Smooth muscle cell (in vitro differentiated cells): Measurements from ENCODE around the gene TNRC6B. TPM values are rescaled to one million over a fixed set of nuclear protein-coding genes. Genes with fewer than 3 reads are reported as not detected.
A peak's percentile ranks its signal among the peaks of the same experiment; 100 is the strongest.

Source experiments
- DNase-seq: peaks from one replicate; lab custom pipeline; 2025; ENCODE audit not compliant: unreplicated experiment; lab: John Stamatoyannopoulos, UW
- H2AFZ ChIP-seq: fragments of 200-600 bp; sonication (generic); 2 replicates; pipeline ENCODE4 v1.6.0; 2016; ENCODE audit warnings: antibody characterized with exemption, low read depth, mild to moderate bottlenecking
- H3F3A ChIP-seq: fragments of 200-600 bp; sonication (generic); 2 replicates; pipeline ENCODE4 v1.6.0; 2017; ENCODE audit warnings: antibody characterized with exemption, low read depth
- H3K27ac ChIP-seq: fragments of 200-600 bp; sonication (generic); 2 replicates; pipeline ENCODE4 v1.5.1; 2016; ENCODE audit warnings: low read depth, mild to moderate bottlenecking
- H3K27me3 ChIP-seq: fragments of 200-600 bp; sonication (generic); 2 replicates; pipeline ENCODE4 v1.6.1; 2016; ENCODE audit warnings: low read depth, mild to moderate bottlenecking
- H3K36me3 ChIP-seq: fragments of 200-600 bp; sonication (generic); 2 replicates; pipeline ENCODE4 v1.5.1; 2016; ENCODE audit warnings: low read depth
- H3K4me1 ChIP-seq: fragments of 200-600 bp; sonication (generic); 2 replicates; pipeline ENCODE4 v1.5.1; 2016; ENCODE audit warnings: low read depth
- H3K4me2 ChIP-seq: fragments of 200-600 bp; sonication (generic); 2 replicates; pipeline ENCODE4 v1.6.0; 2016; ENCODE audit warnings: mild to moderate bottlenecking
- H3K4me3 ChIP-seq: fragments of 200-600 bp; sonication (generic); 2 replicates; pipeline ENCODE4 v1.5.1; 2016; ENCODE audit warnings: mild to moderate bottlenecking
- H3K79me2 ChIP-seq: fragments of 200-600 bp; sonication (generic); 2 replicates; pipeline ENCODE4 v1.6.0; 2016; ENCODE audit warnings: low read depth, mild to moderate bottlenecking
- H3K9ac ChIP-seq: fragments of 200-600 bp; sonication (generic); 2 replicates; pipeline ENCODE4 v1.6.0; 2016; ENCODE audit warnings: low read depth
- H3K9me3 ChIP-seq: fragments of 200-600 bp; sonication (generic); replicated peaks from 2 replicates; pipeline ENCODE4 v1.5.1; 2016; ENCODE audit warnings: low read depth
- H4K20me1 ChIP-seq: fragments of 200-600 bp; sonication (generic); 2 replicates; pipeline ENCODE4 v1.6.0; 2016; ENCODE audit warnings: low read depth
- CTCF ChIP-seq: fragments of 200-600 bp; sonication (generic); IDR thresholded peaks from 2 replicates; pipeline ENCODE4 v1.5.1; 2017; ENCODE audit warnings: borderline replicate concordance, mild to moderate bottlenecking, antibody characterized with exemption; ENCODE audit not compliant: insufficient read depth, poor library complexity, severe bottlenecking
- WGBS: methylation state at CpG from one replicate; pipeline ENCODE4 v1.1.7; 2016; ENCODE audit warnings: low lambda C conversion rate; 5-methylcytosine and 5-hydroxymethylcytosine counted together
- polyA plus RNA-seq: library from polyadenylated mRNA; unstranded; fragments of >200 nt; fragmentation: Nextera tagmentation; extraction: Ambion mirVana; gene quantifications from 2 replicates; pipeline ENCODE4 v1.2.1, GENCODE V29; 2016
- total RNA-seq: library from RNA; depleted of rRNA; stranded (reverse); fragments of >200 nt; gene quantifications from 2 replicates; pipeline ENCODE4 v1.2.3, GENCODE V29; 2014

TNRC6B gene
- total and polyA plus RNA-seq, 2 experiments from 2014 or later: 21.5 to 44.4 TPM

GRCh38 chr22:40203572-40203971, 25.8 kb downstream of the TNRC6B start:
- no peak overlapping the region for H3K9ac ChIP-seq
- no peaks in the 10 kb centered on the region for H3K9me3 ChIP-seq
- no peak for DNase-seq
- peaks cover 100% of the 10 kb centered on the region for H4K20me1 ChIP-seq
- peaks cover 12% of the 10 kb centered on the region for H3F3A ChIP-seq
- H3K79me2 ChIP-seq: peaks cover 88% of the 10 kb centered on the region
- H3K36me3 ChIP-seq: no peaks in the 10 kb centered on the region
- TF ChIP-seq CTCF: no peak
- H2AFZ ChIP-seq: no peak overlapping the region
- peak overlapping the region; percentile 52 for H3K27ac ChIP-seq
- WGBS: 87% methylated on average over 5 of the region's 5 CpGs
- H3K4me1 ChIP-seq: peaks cover 10% of the 10 kb centered on the region
- no peak overlapping the region for H3K4me3 ChIP-seq
- H3K27me3 ChIP-seq: no peaks in the 10 kb centered on the region
- no peak overlapping the region for H3K4me2 ChIP-seq

- H3K27me3 ChIP-seq: no peaks in the 10 kb centered on the region
- no peak for DNase-seq
- no peak overlapping the region for H3K4me3 ChIP-seq
- H3K4me1 ChIP-seq: peaks cover 20% of the 10 kb centered on the region
- peak overlapping the region; percentile 46 for H3K4me2 ChIP-seq
- no peaks in the 10 kb centered on the region for H3K36me3 ChIP-seq
- H3F3A ChIP-seq: peaks cover 12% of the 10 kb centered on the region
- H4K20me1 ChIP-seq: peaks cover 100% of the 10 kb centered on the region
- H3K9me3 ChIP-seq: no peaks in the 10 kb centered on the region
- H3K9ac ChIP-seq: no peak overlapping the region
- H2AFZ ChIP-seq: no peak overlapping the region
- H3K27ac ChIP-seq: peak overlapping the region; percentile 52
- peaks cover 88% of the 10 kb centered on the region for H3K79me2 ChIP-seq
- TF ChIP-seq CTCF: no peak
- WGBS: 24% methylated on average over 5 of the region's 5 CpGs
These were observed 26.8 kb downstream of the TNRC6B start for GRCh38 chr22:40204321-40205116.

- H3K4me3 ChIP-seq: no peak overlapping the region
- no peak overlapping the region for H3K27ac ChIP-seq
- peaks cover 12% of the 10 kb centered on the region for H3F3A ChIP-seq
- TF ChIP-seq CTCF: no peak
- peaks cover 100% of the 10 kb centered on the region for H4K20me1 ChIP-seq
- H3K4me1 ChIP-seq: peaks cover 20% of the 10 kb centered on the region
- no peaks in the 10 kb centered on the region for H3K27me3 ChIP-seq
- 89% methylated on average over 15 of the region's 15 CpGs for WGBS
- no peak for DNase-seq
- H2AFZ ChIP-seq: no peak overlapping the region
- H3K79me2 ChIP-seq: peaks cover 90% of the 10 kb centered on the region
- H3K4me2 ChIP-seq: no peak overlapping the region
- no peaks in the 10 kb centered on the region for H3K36me3 ChIP-seq
- no peaks in the 10 kb centered on the region for H3K9me3 ChIP-seq
- no peak overlapping the region for H3K9ac ChIP-seq
These were observed 28.8 kb downstream of the TNRC6B start for GRCh38 chr22:40206561-40206960.

- no peaks in the 10 kb centered on the region for H3F3A ChIP-seq
- H4K20me1 ChIP-seq: peaks cover 100% of the 10 kb centered on the region
- no peak for DNase-seq
- no peak overlapping the region for H3K4me3 ChIP-seq
- no peaks in the 10 kb centered on the region for H3K36me3 ChIP-seq
- H3K27me3 ChIP-seq: no peaks in the 10 kb centered on the region
- H3K9me3 ChIP-seq: no peaks in the 10 kb centered on the region
- peaks cover 11% of the 10 kb centered on the region for H3K4me1 ChIP-seq
- no peak overlapping the region for H3K4me2 ChIP-seq
- H3K79me2 ChIP-seq: peaks cover 97% of the 10 kb centered on the region
- H3K27ac ChIP-seq: no peak overlapping the region
- 89% methylated on average over 1 of the region's 1 CpG for WGBS
- H3K9ac ChIP-seq: no peak overlapping the region
- TF ChIP-seq CTCF: no peak
- no peak overlapping the region for H2AFZ ChIP-seq
These were observed 33.1 kb downstream of the TNRC6B start for GRCh38 chr22:40210818-40211217.
